ENCODE data around the gene IRX4.

The IRX4 gene

GRCh38 chr5:1914471-1914870 is 31.7 kb upstream of the IRX4 start:
- Histone ChIP-seq H3K4me2 (ENCODE audit: low read length) (no peak overlapping the region), H3K27me3 (ENCODE audit: control insufficient read depth, insufficient read depth, low read length) (no peaks in the 10 kb centered on the region), H3K4me3 (ENCODE audit: low read depth, low read length) (no peak overlapping the region), H3K27ac (no peak overlapping the region), H3K9me3 (ENCODE audit: control insufficient read depth, low read length) (no peaks in the 10 kb centered on the region), H3K36me3 (ENCODE audit: control insufficient read depth, insufficient read depth, low read length) (no peaks in the 10 kb centered on the region), H3K4me1 (no peaks in the 10 kb centered on the region), H3K9ac (no peak overlapping the region), H3K79me2 (no peaks in the 10 kb centered on the region), H2AFZ (no peak overlapping the region)
- TF ChIP-seq CTCF (IDR thresholded peaks at IDR 0.05): no peak

GRCh38 chr5:1913578-1913977 is 30.9 kb upstream of the IRX4 start:
- Histone ChIP-seq H3K27me3 (ENCODE audit: control insufficient read depth, insufficient read depth, low read length) (no peaks in the 10 kb centered on the region), H3K9ac (no peak overlapping the region), H3K4me2 (ENCODE audit: low read length) (no peak overlapping the region), H2AFZ (no peak overlapping the region), H3K27ac (no peak overlapping the region), H3K36me3 (ENCODE audit: control insufficient read depth, insufficient read depth, low read length) (no peaks in the 10 kb centered on the region), H3K79me2 (no peaks in the 10 kb centered on the region), H3K9me3 (ENCODE audit: control insufficient read depth, low read length) (no peaks in the 10 kb centered on the region), H3K4me1 (no peaks in the 10 kb centered on the region), H3K4me3 (ENCODE audit: low read depth, low read length) (no peak overlapping the region)
- TF ChIP-seq CTCF (IDR thresholded peaks at IDR 0.05): no peak

GRCh38 chr5:1912951-1913565 is 30.3 kb upstream of the IRX4 start:
- H3K79me2 ChIP-seq: no peaks in the 10 kb centered on the region
- no peak overlapping the region for H3K4me2 ChIP-seq (ENCODE audit: low read length)
- H3K4me1 ChIP-seq: no peaks in the 10 kb centered on the region
- no peak overlapping the region for H3K27ac ChIP-seq
- H3K9me3 ChIP-seq (ENCODE audit: control insufficient read depth, low read length): no peaks in the 10 kb centered on the region
- no peak overlapping the region for H3K9ac ChIP-seq
- no peak for TF ChIP-seq CTCF (IDR thresholded peaks at IDR 0.05)
- H2AFZ ChIP-seq: no peak overlapping the region
- H3K36me3 ChIP-seq (ENCODE audit: control insufficient read depth, insufficient read depth, low read length): no peaks in the 10 kb centered on the region
- no peaks in the 10 kb centered on the region for H3K27me3 ChIP-seq (ENCODE audit: control insufficient read depth, insufficient read depth, low read length)
- no peak overlapping the region for H3K4me3 ChIP-seq (ENCODE audit: low read depth, low read length)

GRCh38 chr5:1911773-1912235 is 29.1 kb upstream of the IRX4 start:
- no peaks in the 10 kb centered on the region for H3K4me1 ChIP-seq
- TF ChIP-seq CTCF (IDR thresholded peaks at IDR 0.05): no peak
- H2AFZ ChIP-seq: no peak overlapping the region
- H3K27ac ChIP-seq: no peak overlapping the region
- no peaks in the 10 kb centered on the region for H3K9me3 ChIP-seq (ENCODE audit: control insufficient read depth, low read length)
- no peaks in the 10 kb centered on the region for H3K27me3 ChIP-seq (ENCODE audit: control insufficient read depth, insufficient read depth, low read length)
- no peaks in the 10 kb centered on the region for H3K36me3 ChIP-seq (ENCODE audit: control insufficient read depth, insufficient read depth, low read length)
- H3K4me2 ChIP-seq (ENCODE audit: low read length): no peak overlapping the region
- H3K9ac ChIP-seq: no peak overlapping the region
- no peaks in the 10 kb centered on the region for H3K79me2 ChIP-seq
- no peak overlapping the region for H3K4me3 ChIP-seq (ENCODE audit: low read depth, low read length)
